Measurements from ENCODE around the gene YJEFN3. TPM values are rescaled to one million over a fixed set of nuclear protein-coding genes. Genes with fewer than 3 reads are reported as not detected.

YJEFN3 gene
- total RNA-seq, 1 donor from 2014 or later = 4.0 TPM

DNA sequence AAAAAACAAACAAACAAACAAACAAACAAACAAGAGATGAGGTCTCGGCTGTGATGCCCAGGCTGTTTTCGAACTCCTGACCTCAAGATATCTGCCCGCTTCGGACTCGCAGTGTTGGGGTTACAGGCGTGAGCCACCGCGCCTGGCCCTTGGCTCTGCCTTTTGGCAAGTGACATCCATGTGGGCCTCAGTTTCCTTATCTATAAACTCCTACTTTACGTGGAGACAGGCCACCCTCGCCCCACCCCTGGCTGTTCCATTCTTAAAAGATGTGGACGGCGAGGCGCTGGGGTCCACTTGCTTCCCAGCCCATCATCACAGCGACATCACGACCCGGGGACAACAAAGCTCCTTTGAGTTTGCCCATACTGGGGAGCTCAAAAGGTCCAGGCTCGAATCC, 15.0 kb upstream of the YJEFN3 start:
- H3K36me3 Mint-ChIP-seq (ENCODE audit: low read depth) = no peaks in the 10 kb centered on the region
- no peak for DNase-seq (ENCODE audit: low spot score)
- TF ChIP-seq, protein P1, sequence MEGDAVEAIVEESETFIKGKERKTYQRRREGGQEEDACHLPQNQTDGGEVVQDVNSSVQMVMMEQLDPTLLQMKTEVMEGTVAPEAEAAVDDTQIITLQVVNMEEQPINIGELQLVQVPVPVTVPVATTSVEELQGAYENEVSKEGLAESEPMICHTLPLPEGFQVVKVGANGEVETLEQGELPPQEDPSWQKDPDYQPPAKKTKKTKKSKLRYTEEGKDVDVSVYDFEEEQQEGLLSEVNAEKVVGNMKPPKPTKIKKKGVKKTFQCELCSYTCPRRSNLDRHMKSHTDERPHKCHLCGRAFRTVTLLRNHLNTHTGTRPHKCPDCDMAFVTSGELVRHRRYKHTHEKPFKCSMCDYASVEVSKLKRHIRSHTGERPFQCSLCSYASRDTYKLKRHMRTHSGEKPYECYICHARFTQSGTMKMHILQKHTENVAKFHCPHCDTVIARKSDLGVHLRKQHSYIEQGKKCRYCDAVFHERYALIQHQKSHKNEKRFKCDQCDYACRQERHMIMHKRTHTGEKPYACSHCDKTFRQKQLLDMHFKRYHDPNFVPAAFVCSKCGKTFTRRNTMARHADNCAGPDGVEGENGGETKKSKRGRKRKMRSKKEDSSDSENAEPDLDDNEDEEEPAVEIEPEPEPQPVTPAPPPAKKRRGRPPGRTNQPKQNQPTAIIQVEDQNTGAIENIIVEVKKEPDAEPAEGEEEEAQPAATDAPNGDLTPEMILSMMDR (IDR thresholded peaks at IDR 0.05) = no peak
- peaks cover 14% of the 10 kb centered on the region for H3K4me1 Mint-ChIP-seq (ENCODE audit: low read depth)
- no peak overlapping the region for H3K4me3 Mint-ChIP-seq (ENCODE audit: unreplicated experiment)
- no peaks in the 10 kb centered on the region for H3K27me3 Mint-ChIP-seq (ENCODE audit: low read depth)
- no peaks in the 10 kb centered on the region for H3K9me3 Mint-ChIP-seq (ENCODE audit: low read depth)
- H3K27ac Mint-ChIP-seq (ENCODE audit: unreplicated experiment) = no peak overlapping the region

DNA sequence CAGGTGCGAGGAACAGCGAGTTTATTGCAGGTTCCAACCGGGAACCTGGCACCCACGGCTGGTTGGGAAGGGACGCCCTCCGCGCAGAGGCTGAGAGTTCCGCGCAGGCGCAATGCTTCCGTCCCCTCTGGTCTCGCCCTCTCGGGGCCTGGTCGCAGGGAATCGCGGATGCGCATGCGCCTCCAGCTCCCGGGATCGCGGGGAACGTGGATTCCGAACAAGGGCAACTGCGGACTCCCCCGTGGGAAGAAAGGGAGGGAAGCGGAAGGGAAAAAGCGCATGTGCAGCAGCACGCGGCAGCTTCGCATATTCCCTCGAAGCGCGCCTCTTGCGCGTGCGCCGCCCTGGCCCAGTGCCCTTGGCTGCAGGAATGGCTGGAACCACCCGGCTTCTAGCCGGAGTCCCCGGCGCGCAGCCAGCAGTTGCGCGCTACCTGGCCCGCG, 14.5 kb upstream of the YJEFN3 start:
- Mint-ChIP-seq H3K4me3 (ENCODE audit: unreplicated experiment) (no peak overlapping the region), H3K27me3 (ENCODE audit: low read depth) (no peaks in the 10 kb centered on the region), H3K27ac (ENCODE audit: unreplicated experiment) (no peak overlapping the region), H3K36me3 (ENCODE audit: low read depth) (peaks cover 2% of the 10 kb centered on the region), H3K9me3 (ENCODE audit: low read depth) (no peaks in the 10 kb centered on the region), H3K4me1 (ENCODE audit: low read depth) (peaks cover 16% of the 10 kb centered on the region)
- DNase-seq (ENCODE audit: low spot score) = no peak
- TF ChIP-seq, protein P1 (IDR thresholded peaks at IDR 0.05) = no peak

DNA sequence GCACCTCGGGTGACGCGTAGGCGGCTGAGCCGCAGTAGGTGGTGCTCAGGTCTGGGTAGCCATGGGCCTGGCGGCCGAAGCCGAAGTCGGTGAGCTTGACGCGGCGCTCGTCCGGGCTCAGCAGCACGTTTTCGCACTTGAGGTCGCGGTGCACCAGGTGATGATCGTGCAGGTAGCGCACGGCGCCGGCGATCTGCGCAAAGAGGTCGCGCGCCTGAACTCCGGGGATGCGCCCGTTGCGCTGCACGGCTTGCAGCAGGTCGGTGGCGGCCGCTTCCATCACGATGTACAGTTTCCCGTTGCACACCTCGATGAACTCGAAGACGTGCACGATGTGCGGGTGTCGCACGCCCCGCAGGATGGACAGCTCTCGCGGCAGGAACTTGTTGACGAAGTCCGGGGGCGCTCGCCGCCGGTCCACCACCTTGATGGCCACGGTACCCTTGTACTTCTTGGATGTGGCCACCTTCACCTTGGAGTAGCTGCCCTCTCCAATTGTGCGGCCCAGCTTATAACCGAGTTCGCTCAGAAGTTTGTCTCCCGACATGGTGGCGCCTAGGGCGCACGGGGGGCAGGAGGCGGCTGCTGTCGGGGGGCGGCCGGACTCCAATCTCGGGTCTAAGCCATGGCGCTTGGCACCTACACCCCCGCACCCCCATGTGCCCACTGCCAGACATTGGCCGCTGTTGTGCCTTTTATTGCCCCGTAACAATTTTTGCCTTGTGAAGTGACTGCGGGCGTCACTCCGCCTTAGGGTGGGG, 13.7 kb upstream of the YJEFN3 start, which contains the start of gene TSSK6:
Gene TSSK6, minus strand, starts transcription at position 668 of the 761 bp plus-strand sequence. Its CDS starts 121 bp downstream, at position 547.
- DNase-seq (ENCODE audit: low spot score) = no peak
- Mint-ChIP-seq H3K4me1 (ENCODE audit: low read depth) (peaks cover 18% of the 10 kb centered on the region), H3K27ac (ENCODE audit: unreplicated experiment) (peak within 1 kb of the TSS; percentile 89), H3K4me3 (ENCODE audit: unreplicated experiment) (peak within 1 kb of the TSS; percentile 91), H3K27me3 (ENCODE audit: low read depth) (no peaks in the 10 kb centered on the region), H3K9me3 (ENCODE audit: low read depth) (no peaks in the 10 kb centered on the region), H3K36me3 (ENCODE audit: low read depth) (peaks cover 5% of the 10 kb centered on the region)
- TF ChIP-seq, protein P1 (IDR thresholded peaks at IDR 0.05) = no peak

DNA sequence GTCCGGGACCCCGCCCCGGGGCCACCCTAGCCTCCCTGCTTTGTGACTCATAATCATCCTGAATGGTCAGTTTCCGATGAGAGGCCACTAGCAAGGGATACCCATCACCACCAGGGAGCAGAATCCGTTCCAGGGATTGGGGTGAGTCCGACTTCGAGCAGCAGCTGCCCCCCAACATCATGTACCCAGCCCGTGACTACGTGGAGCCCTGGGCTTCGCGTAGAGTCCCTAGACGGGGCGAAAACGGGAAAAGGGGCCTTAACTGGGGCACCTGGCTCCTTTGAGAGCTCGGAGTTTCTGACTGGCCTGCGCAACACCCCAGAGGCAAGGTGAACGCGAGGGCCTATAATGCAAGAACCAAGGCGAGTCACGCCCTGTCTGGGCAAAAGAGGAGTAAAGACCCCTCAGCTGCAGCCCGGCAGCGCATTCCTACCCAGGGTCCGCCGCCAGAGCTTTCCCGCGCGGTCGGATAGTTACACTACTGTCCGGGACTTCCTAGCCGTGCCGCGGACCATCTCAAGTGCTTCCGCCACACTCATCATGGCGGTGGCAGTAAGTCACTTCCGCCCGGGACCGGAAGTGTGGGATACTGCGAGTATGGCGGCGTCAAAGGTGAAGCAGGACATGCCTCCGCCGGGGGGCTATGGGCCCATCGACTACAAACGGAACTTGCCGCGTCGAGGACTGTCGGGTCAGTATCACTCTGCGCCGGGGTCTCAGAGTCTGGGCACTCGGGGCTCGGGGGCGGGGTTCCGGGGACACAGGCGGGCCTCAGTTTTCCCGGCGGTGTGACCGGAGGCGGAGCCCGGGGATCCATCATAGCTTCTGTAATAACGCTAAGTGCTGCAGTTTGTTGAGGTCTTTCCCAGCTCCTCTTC, 12.8 kb upstream of the YJEFN3 start, which contains the start of gene NDUFA13:
Gene NDUFA13, plus strand, starts transcription at position 584 of the 878 bp plus-strand sequence. Its CDS starts 14 bp downstream, at position 598.
- TF ChIP-seq, protein P1 (IDR thresholded peaks at IDR 0.05) = peak; percentile 60
- Mint-ChIP-seq H3K27ac (ENCODE audit: unreplicated experiment) (peak within 1 kb of the TSS; percentile 89), H3K27me3 (ENCODE audit: low read depth) (no peaks in the 10 kb centered on the region), H3K4me3 (ENCODE audit: unreplicated experiment) (peak within 1 kb of the TSS; percentile 91), H3K4me1 (ENCODE audit: low read depth) (peaks cover 18% of the 10 kb centered on the region), H3K36me3 (ENCODE audit: low read depth) (peaks cover 9% of the 10 kb centered on the region), H3K9me3 (ENCODE audit: low read depth) (no peaks in the 10 kb centered on the region)
- DNase-seq (ENCODE audit: low spot score) = no peak

DNA sequence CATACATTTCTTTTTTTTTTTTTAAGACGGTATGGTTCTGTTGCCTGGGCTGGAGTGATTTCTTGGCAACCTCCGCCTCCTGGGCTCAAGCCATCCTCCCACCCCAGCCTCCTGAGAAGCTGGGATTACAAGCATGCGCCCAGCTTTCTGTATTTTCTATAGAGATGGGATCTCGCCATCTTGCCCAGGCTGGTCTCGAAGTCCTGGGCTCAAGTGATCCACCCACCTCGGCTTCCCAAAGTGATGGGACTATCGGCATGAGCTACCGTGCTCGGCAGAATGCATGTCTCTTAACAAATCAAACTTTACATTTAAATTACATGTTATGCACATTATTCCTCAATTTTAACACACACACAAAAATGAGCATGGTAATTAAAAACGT, 11.5 kb upstream of the YJEFN3 start:
- Mint-ChIP-seq H3K36me3 (ENCODE audit: low read depth) (peaks cover 9% of the 10 kb centered on the region), H3K9me3 (ENCODE audit: low read depth) (no peaks in the 10 kb centered on the region), H3K27me3 (ENCODE audit: low read depth) (no peaks in the 10 kb centered on the region), H3K4me1 (ENCODE audit: low read depth) (peaks cover 18% of the 10 kb centered on the region), H3K27ac (ENCODE audit: unreplicated experiment) (no peak overlapping the region), H3K4me3 (ENCODE audit: unreplicated experiment) (peak overlapping the region; percentile 91)
- no peak for DNase-seq (ENCODE audit: low spot score)
- TF ChIP-seq, protein P1 (IDR thresholded peaks at IDR 0.05) = no peak
